IMR-90 (cell line): ENCODE results near the gene PFDN1. TPM values are rescaled to one million over a fixed set of nuclear protein-coding genes. Genes with fewer than 3 reads are reported as not detected.

Experiments
- ATAC-seq: fragments of 200-7000 bp; cut with Tn5 transposase; 2 replicates; pipeline ENCODE4 v1.9.1; 2020; ENCODE audit warnings: low read depth, mild to moderate bottlenecking, moderate library complexity
- BruUV-seq: library from RNA; stranded (reverse); fragments of 400-500 nt; replicated peaks from 2 replicates; lab custom pipeline; 2021; lab: Mats Ljungman, UMichigan
- CTCF ChIA-PET: fragments of 300-600 bp; formaldehyde crosslinking; extraction: SDS; loops from one replicate; lab custom pipeline; 2021; ENCODE audit warnings: antibody characterized with exemption; lab: Yijun Ruan, JAX
- POLR2A ChIA-PET: fragments of 300-600 bp; sonication (Branson Sonifier 250); formaldehyde crosslinking; loops from one replicate; lab custom pipeline; 2022; ENCODE audit warnings: antibody characterized with exemption; ENCODE audit not compliant: unreplicated experiment; lab: Charles Lee
- DNase-seq: peaks from one replicate; pipeline ENCODE4 v3.0.0; 2013
- H2AFZ ChIP-seq: replicated peaks from 2 replicates; pipeline ENCODE3; 2013; ENCODE audit warnings: low read length, mild to moderate bottlenecking; ENCODE audit not compliant: poor library complexity
- H2AK5ac ChIP-seq: 2 replicates; pipeline ENCODE4 v1.6.1; 2013; ENCODE audit warnings: low read depth, low read length, inconsistent platforms
- H2AK9ac ChIP-seq: replicated peaks from 2 replicates; pipeline ENCODE3; 2013; ENCODE audit warnings: mild to moderate bottlenecking, low read depth, low read length, moderate library complexity; ENCODE audit not compliant: poor library complexity
- H2BK120ac ChIP-seq: 2 replicates; pipeline ENCODE4 v1.6.1; 2013; ENCODE audit warnings: low read depth, low read length, inconsistent platforms
- H2BK15ac ChIP-seq: 3 replicates; pipeline ENCODE4 v1.6.1; 2013; ENCODE audit warnings: low read depth, low read length, inconsistent platforms
- H2BK20ac ChIP-seq: 2 replicates; pipeline ENCODE4 v1.6.1; 2013; ENCODE audit warnings: low read depth, mild to moderate bottlenecking, inconsistent platforms, low read length, moderate library complexity
- H2BK5ac ChIP-seq: 2 replicates; pipeline ENCODE4 v1.6.1; 2013; ENCODE audit warnings: mild to moderate bottlenecking, low read depth, low read length, inconsistent platforms; ENCODE audit not compliant: poor library complexity, severe bottlenecking
- H3K14ac ChIP-seq: replicated peaks from 2 replicates; pipeline ENCODE4 v1.6.1; 2013; ENCODE audit warnings: low read depth, low read length, inconsistent platforms
- H3K18ac ChIP-seq: 2 replicates; pipeline ENCODE4 v1.6.1; 2013; ENCODE audit warnings: low read depth, low read length, control low read depth
- H3K23ac ChIP-seq: 2 replicates; pipeline ENCODE4 v1.6.1; 2013; ENCODE audit warnings: low read depth, low read length, inconsistent platforms
- H3K27ac ChIP-seq: 2 replicates; pipeline ENCODE4 v1.5.1; 2013; ENCODE audit warnings: mild to moderate bottlenecking, control low read depth, low read length; ENCODE audit not compliant: insufficient read depth
- H3K27me3 ChIP-seq: 2 replicates; pipeline ENCODE4 v1.6.1; 2013; ENCODE audit warnings: low read length; ENCODE audit not compliant: control insufficient read depth, insufficient read depth
- H3K36me3 ChIP-seq: 2 replicates; pipeline ENCODE4 v1.6.1; 2013; ENCODE audit warnings: low read length, mixed read lengths; ENCODE audit not compliant: control insufficient read depth, insufficient read depth
- H3K4ac ChIP-seq: 2 replicates; pipeline ENCODE4 v1.6.1; 2013; ENCODE audit warnings: low read depth, low read length, inconsistent platforms
- H3K4me1 ChIP-seq: 2 replicates; pipeline ENCODE4 v1.6.1; 2013; ENCODE audit warnings: low read length, mixed read lengths; ENCODE audit not compliant: control insufficient read depth, insufficient read depth
- H3K4me2 ChIP-seq: 2 replicates; pipeline ENCODE4 v1.6.1; 2013; ENCODE audit warnings: low read depth, mild to moderate bottlenecking, control low read depth, low read length, moderate library complexity
- H3K4me3 ChIP-seq: 2 replicates; pipeline ENCODE4 v1.5.1; 2013; ENCODE audit warnings: low read depth, mild to moderate bottlenecking, control low read depth, low read length, moderate library complexity; ENCODE audit not compliant: insufficient read depth
- H3K56ac ChIP-seq: 2 replicates; pipeline ENCODE4 v1.6.1; 2013; ENCODE audit warnings: low read length, inconsistent platforms; ENCODE audit not compliant: insufficient read depth; ENCODE audit errors: extremely low read depth
- H3K79me1 ChIP-seq, 2 experiments: 2 replicates each; pipeline ENCODE4 v1.6.1; 2013; ENCODE audit warnings: low read length in 2 of 2, inconsistent platforms in 1 of 2, low read depth in 1 of 2
- H3K9ac ChIP-seq: 2 replicates; pipeline ENCODE4 v1.6.1; 2013; ENCODE audit warnings: low read depth, low read length, control low read depth
- H3K9me1 ChIP-seq: 2 replicates; pipeline ENCODE4 v1.6.1; 2013; ENCODE audit warnings: low read length, inconsistent platforms; ENCODE audit not compliant: insufficient read depth
- H3K9me3 ChIP-seq: 2 replicates; pipeline ENCODE4 v1.6.1; 2013; ENCODE audit warnings: low read length; ENCODE audit not compliant: control insufficient read depth, insufficient read depth
- H4K20me1 ChIP-seq: 2 replicates; pipeline ENCODE4 v1.6.1; 2013; ENCODE audit warnings: low read length, inconsistent platforms; ENCODE audit not compliant: insufficient read depth
- H4K5ac ChIP-seq: 2 replicates; pipeline ENCODE4 v1.6.1; 2013; ENCODE audit warnings: mild to moderate bottlenecking, low read depth, low read length, control low read depth
- H4K8ac ChIP-seq, 2 experiments: 2 replicates each; pipeline ENCODE4 v1.6.1; 2013; ENCODE audit warnings: low read depth in 2 of 2, low read length in 2 of 2, control low read depth in 1 of 2, inconsistent platforms in 1 of 2
- H4K91ac ChIP-seq: 2 replicates; pipeline ENCODE4 v1.6.1; 2013; ENCODE audit warnings: low read depth, low read length, inconsistent platforms; ENCODE audit not compliant: insufficient read depth
- BHLHE40 ChIP-seq: fragments of 150-350 bp; IDR thresholded peaks from 2 replicates; pipeline ENCODE4 v1.6.1; 2016; ENCODE audit warnings: mild to moderate bottlenecking, low read depth, low read length
- CEBPB ChIP-seq: IDR thresholded peaks from 2 replicates; pipeline ENCODE4 v1.6.1; 2012; ENCODE audit warnings: low read depth, low read length, improper control_type of control experiment
- CHD1 ChIP-seq: IDR thresholded peaks from 2 replicates; pipeline ENCODE4 v1.6.1; 2012; ENCODE audit warnings: low read depth, low read length, improper control_type of control experiment
- FOS ChIP-seq: fragments of 150-350 bp; IDR thresholded peaks from 2 replicates; pipeline ENCODE4 v1.6.1; 2016; ENCODE audit warnings: low read depth, low read length
- MAZ ChIP-seq: IDR thresholded peaks from 2 replicates; pipeline ENCODE4 v1.6.1; 2012; ENCODE audit warnings: low read depth, mild to moderate bottlenecking, low read length, improper control_type of control experiment, moderate library complexity, borderline replicate concordance
- MXI1 ChIP-seq: IDR thresholded peaks from 2 replicates; pipeline ENCODE4 v1.6.1; 2012; ENCODE audit warnings: low read depth, mild to moderate bottlenecking, low read length, moderate library complexity, borderline replicate concordance
- NFE2L2 ChIP-seq: fragments of 150-350 bp; IDR thresholded peaks from 2 replicates; pipeline ENCODE4 v1.6.1; 2016; ENCODE audit warnings: low read depth, mild to moderate bottlenecking, low read length
- POLR2A ChIP-seq: IDR thresholded peaks from 2 replicates; pipeline ENCODE4 v1.6.1; 2012; ENCODE audit warnings: mild to moderate bottlenecking, low read depth, low read length
- RAD21 ChIP-seq: IDR thresholded peaks from 2 replicates; pipeline ENCODE4 v1.6.1; 2012; ENCODE audit warnings: low read length, improper control_type of control experiment
- RCOR1 ChIP-seq: IDR thresholded peaks from 2 replicates; pipeline ENCODE4 v1.6.1; 2012; ENCODE audit warnings: mild to moderate bottlenecking, low read length, improper control_type of control experiment; ENCODE audit not compliant: insufficient replicate concordance
- RFX5 ChIP-seq: IDR thresholded peaks from 2 replicates; pipeline ENCODE4 v1.8.0; 2012; ENCODE audit warnings: low read depth, mild to moderate bottlenecking, low read length, moderate library complexity
- SMC3 ChIP-seq: fragments of 150-350 bp; IDR thresholded peaks from 2 replicates; pipeline ENCODE4 v1.6.1; 2016; ENCODE audit warnings: low read depth, mild to moderate bottlenecking, antibody characterized with exemption, low read length, moderate library complexity
- WGBS, 2 experiments: methylation state at CpG; one replicate each; pipeline versions ENCODE4 v1.1.5 to v1.1.7; 2013; ENCODE audit warnings: missing lambda C conversion rate in 2 of 2; ENCODE audit not compliant: insufficient read length in 1 of 2; ENCODE audit errors: extremely low coverage in 2 of 2; 5-methylcytosine and 5-hydroxymethylcytosine counted together
- dilution Hi-C: fragments of 300-500 bp; cut with HindIII; formaldehyde crosslinking; loops from one replicate; pipeline ENCODE4 v1.14.3; 2018; ENCODE audit warnings: low sequenced_read_pairs; ENCODE audit not compliant: unreplicated experiment
- in situ Hi-C: fragments of 300-500 bp; cut with MboI; formaldehyde crosslinking; loops from 3 replicates; pipeline ENCODE4 v1.14.3; 2019; ENCODE audit warnings: low sequenced_read_pairs, inconsistent platforms, mixed read lengths
- intact Hi-C: fragments of 100-400 bp; cut with micrococcal nuclease; formaldehyde crosslinking; loops from 2 replicates; pipeline ENCODE4 v1.10.0; 2022
- polyA plus RNA-seq, 3 experiments: library from polyadenylated mRNA; depleted of rRNA; stranded (reverse); fragments of >200 nt; gene quantifications; 2 replicates each; pipeline ENCODE4 v1.2.3, GENCODE V29; 2012; ENCODE audit warnings: low replicate concordance in 1 of 3
- total RNA-seq: library from RNA; depleted of rRNA; stranded (reverse); fragments of >200 nt; gene quantifications from 2 replicates; pipeline ENCODE4 v1.2.3, GENCODE V29; 2012
- TF ChIP-seq, protein P1 (sequence below): fragments of 150-350 bp; IDR thresholded peaks from 2 replicates; pipeline ENCODE4 v1.6.1; 2017; ENCODE audit warnings: mild to moderate bottlenecking, antibody characterized with exemption, low read length, low read depth
- TF ChIP-seq, protein P2 (sequence below): fragments of 150-350 bp; IDR thresholded peaks from 2 replicates; pipeline ENCODE4 v1.6.1; 2016; ENCODE audit warnings: low read depth, mild to moderate bottlenecking, low read length, moderate library complexity, borderline replicate concordance
- TF ChIP-seq, protein P3 (sequence below): conservative IDR thresholded peaks from 2 replicates; pipeline ENCODE4 v1.5.1; 2012; ENCODE audit warnings: mild to moderate bottlenecking, low read depth, low read length, improper control_type of control experiment

PFDN1 gene
- total and polyA plus RNA-seq, 2 of the 4 experiments (the other 2 are of a cell fraction), result 98.8 to 134 TPM

DNA sequence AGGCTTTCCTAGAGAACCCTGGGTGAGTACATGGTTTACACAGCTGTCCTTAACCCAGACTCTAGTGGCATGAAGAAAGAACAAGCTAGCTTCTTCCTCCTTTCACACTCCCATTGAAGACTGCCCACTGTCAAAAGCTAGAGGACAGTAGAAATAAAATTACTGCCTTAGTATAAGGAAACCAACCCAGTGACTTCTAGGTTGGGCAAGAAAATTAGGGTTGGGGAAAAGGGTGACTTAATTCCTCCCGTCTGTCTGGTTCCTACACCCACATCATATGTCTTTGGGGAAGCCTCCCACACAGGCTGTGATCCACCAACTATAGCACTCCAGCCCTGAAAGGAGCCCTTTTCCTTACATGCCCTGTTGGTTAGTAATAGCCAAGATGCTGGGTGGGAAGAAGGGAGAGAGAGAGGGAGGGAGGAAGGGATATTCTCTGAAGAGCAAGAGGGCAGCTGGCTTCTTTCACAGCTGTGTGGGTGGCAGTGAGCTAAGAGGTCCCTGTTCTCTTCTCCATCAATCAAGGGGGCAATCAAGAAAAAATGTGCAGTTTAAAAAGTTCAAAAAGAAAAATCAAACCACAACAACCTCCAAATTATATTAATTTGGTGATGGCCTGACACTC is 21.8 kb upstream of the PFDN1 start:
- peak overlapping the region; percentile 53 for H2AFZ ChIP-seq
- no peak overlapping the region for H3K9ac ChIP-seq
- peak overlapping the region; percentile 75 for H3K4ac ChIP-seq
- H2BK20ac ChIP-seq, result peak overlapping the region; percentile 86
- H4K5ac ChIP-seq, result no peak overlapping the region
- no peak overlapping the region for H3K4me2 ChIP-seq
- peak overlapping the region; percentile 48 for H2AK9ac ChIP-seq
- no peak overlapping the region for H3K4me3 ChIP-seq
- H3K56ac ChIP-seq, result peak overlapping the region; percentile 69; the same call in 1 of the 2 replicates
- H3K23ac ChIP-seq, result peak overlapping the region; percentile 33; the same call in 1 of the 2 replicates
- peak overlapping the region; percentile 72 for H4K91ac ChIP-seq
- H3K27ac ChIP-seq, result peak overlapping the region; percentile 33
- H4K20me1 ChIP-seq, result no peaks in the 10 kb centered on the region
- H3K27me3 ChIP-seq, result no peaks in the 10 kb centered on the region
- peaks cover 23% of the 10 kb centered on the region for H3K9me1 ChIP-seq
- peak; percentile 61 for ATAC-seq
- H2AK5ac ChIP-seq, result peak overlapping the region; percentile 68
- H3K18ac ChIP-seq, result no peak overlapping the region; the same call in 1 of the 2 replicates
- H2BK15ac ChIP-seq, result peak overlapping the region; percentile 91
- no peaks in the 10 kb centered on the region for H3K9me3 ChIP-seq
- H3K4me1 ChIP-seq, result peaks cover 26% of the 10 kb centered on the region
- H3K14ac ChIP-seq, result peak overlapping the region; percentile 76
- no CpG with 5 or more reads among the region's 1 CpG for WGBS, 2 experiments
- intact Hi-C loops (no loop called here), dilution Hi-C loops (no loop called here), in situ Hi-C loops (no loop called here)
- peak overlapping the region; percentile 39 to 69; a peak in 2 of 4 replicates for H4K8ac ChIP-seq
- BruUV-seq, result no TSS peak
- peak overlapping the region; percentile 86 for H2BK120ac ChIP-seq
- H2BK5ac ChIP-seq, result peak overlapping the region; percentile 9
- ChIA-PET CTCF (interaction anchor here (0.8 to 1.4 kb wide), 3 partner anchors 21 to 80 kb away, joined by 3 read pairs; partner anchors contain the start of gene HBEGF), POLR2A (no interaction called here)
- DNase-seq, result peak; percentile 92
- H3K36me3 ChIP-seq, result no peaks in the 10 kb centered on the region
- H3K79me1 ChIP-seq, result 0 out of 4 replicates have a peak, but pooled peaks cover 0 to 5% of the 10 kb centered on the region in 2 experiments
- TF ChIP-seq POLR2A (no peak), RAD21 (peak; percentile 15; the same call in 1 of the 2 replicates), CEBPB (peak; percentile 78), FOS (peak; percentile 59), NFE2L2 (no peak), MAZ (peak; percentile 60; the same call in 1 of the 2 replicates), SMC3 (no peak; the same call in 1 of the 2 replicates), CHD1 (no peak), RCOR1 (peak; percentile 76), MXI1 (no peak), RFX5 (no peak), BHLHE40 (no peak)
- TF ChIP-seq, protein P1, sequence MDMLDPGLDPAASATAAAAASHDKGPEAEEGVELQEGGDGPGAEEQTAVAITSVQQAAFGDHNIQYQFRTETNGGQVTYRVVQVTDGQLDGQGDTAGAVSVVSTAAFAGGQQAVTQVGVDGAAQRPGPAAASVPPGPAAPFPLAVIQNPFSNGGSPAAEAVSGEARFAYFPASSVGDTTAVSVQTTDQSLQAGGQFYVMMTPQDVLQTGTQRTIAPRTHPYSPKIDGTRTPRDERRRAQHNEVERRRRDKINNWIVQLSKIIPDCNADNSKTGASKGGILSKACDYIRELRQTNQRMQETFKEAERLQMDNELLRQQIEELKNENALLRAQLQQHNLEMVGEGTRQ, result no peak
- TF ChIP-seq, protein P2, sequence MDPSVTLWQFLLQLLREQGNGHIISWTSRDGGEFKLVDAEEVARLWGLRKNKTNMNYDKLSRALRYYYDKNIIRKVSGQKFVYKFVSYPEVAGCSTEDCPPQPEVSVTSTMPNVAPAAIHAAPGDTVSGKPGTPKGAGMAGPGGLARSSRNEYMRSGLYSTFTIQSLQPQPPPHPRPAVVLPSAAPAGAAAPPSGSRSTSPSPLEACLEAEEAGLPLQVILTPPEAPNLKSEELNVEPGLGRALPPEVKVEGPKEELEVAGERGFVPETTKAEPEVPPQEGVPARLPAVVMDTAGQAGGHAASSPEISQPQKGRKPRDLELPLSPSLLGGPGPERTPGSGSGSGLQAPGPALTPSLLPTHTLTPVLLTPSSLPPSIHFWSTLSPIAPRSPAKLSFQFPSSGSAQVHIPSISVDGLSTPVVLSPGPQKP, result no peak
- TF ChIP-seq, protein P3, sequence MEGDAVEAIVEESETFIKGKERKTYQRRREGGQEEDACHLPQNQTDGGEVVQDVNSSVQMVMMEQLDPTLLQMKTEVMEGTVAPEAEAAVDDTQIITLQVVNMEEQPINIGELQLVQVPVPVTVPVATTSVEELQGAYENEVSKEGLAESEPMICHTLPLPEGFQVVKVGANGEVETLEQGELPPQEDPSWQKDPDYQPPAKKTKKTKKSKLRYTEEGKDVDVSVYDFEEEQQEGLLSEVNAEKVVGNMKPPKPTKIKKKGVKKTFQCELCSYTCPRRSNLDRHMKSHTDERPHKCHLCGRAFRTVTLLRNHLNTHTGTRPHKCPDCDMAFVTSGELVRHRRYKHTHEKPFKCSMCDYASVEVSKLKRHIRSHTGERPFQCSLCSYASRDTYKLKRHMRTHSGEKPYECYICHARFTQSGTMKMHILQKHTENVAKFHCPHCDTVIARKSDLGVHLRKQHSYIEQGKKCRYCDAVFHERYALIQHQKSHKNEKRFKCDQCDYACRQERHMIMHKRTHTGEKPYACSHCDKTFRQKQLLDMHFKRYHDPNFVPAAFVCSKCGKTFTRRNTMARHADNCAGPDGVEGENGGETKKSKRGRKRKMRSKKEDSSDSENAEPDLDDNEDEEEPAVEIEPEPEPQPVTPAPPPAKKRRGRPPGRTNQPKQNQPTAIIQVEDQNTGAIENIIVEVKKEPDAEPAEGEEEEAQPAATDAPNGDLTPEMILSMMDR, result no peak
